Measurements from ENCODE around the gene WNK2. TPM values are rescaled to one million over a fixed set of nuclear protein-coding genes. Genes with fewer than 3 reads are reported as not detected.

Gene WNK2
- total RNA-seq, 2 experiments from 2014 or later = not detected

- no peak overlapping the region for H3K4me3 Mint-ChIP-seq
- ChIA-PET POLR2A (interaction anchor here (0.7 kb wide), 1 partner anchor 993 kb away, joined by 7 read pairs; no protein-coding TSS in a partner anchor), CTCF (interaction anchor here (0.7 to 1.5 kb wide), 3 partner anchors 23 to 152 kb away, joined by 3 to 4 read pairs (median 4); no protein-coding TSS in a partner anchor)
- H3K27ac Mint-ChIP-seq = no peak overlapping the region
- H3K9me3 Mint-ChIP-seq = no peaks in the 10 kb centered on the region
- peaks cover 8% of the 10 kb centered on the region for H3K4me1 Mint-ChIP-seq
- H3K27me3 Mint-ChIP-seq = peaks cover 3% of the 10 kb centered on the region
- DNase-seq = peak; percentile 5
- no peaks in the 10 kb centered on the region for H3K36me3 Mint-ChIP-seq (ENCODE audit: low read depth)
Measured at GRCh38 chr9:93295456-93296076, 111.6 kb downstream of the WNK2 start.

- Mint-ChIP-seq H3K9me3 (no peaks in the 10 kb centered on the region), H3K4me3 (no peak overlapping the region), H3K36me3 (ENCODE audit: low read depth) (no peaks in the 10 kb centered on the region), H3K27ac (peak overlapping the region; percentile 36), H3K27me3 (peaks cover 3% of the 10 kb centered on the region), H3K4me1 (peaks cover 9% of the 10 kb centered on the region)
- DNase-seq = peak; percentile 6
- CTCF ChIA-PET = no interaction called here
- POLR2A ChIA-PET = no interaction called here
Measured at GRCh38 chr9:93296889-93297480, 113.0 kb downstream of the WNK2 start.

- H3K27ac Mint-ChIP-seq = no peak overlapping the region
- ChIA-PET CTCF (interaction anchor here (0.6 to 1.2 kb wide), 2 partner anchors 14 to 214 kb away, joined by 3 read pairs; no protein-coding TSS in a partner anchor), POLR2A (no interaction called here)
- H3K4me3 Mint-ChIP-seq = no peak overlapping the region
- peaks cover 15% of the 10 kb centered on the region for H3K4me1 Mint-ChIP-seq
- no peaks in the 10 kb centered on the region for H3K36me3 Mint-ChIP-seq (ENCODE audit: low read depth)
- H3K9me3 Mint-ChIP-seq = no peaks in the 10 kb centered on the region
- H3K27me3 Mint-ChIP-seq = peaks cover 3% of the 10 kb centered on the region
- DNase-seq = no peak
Measured at GRCh38 chr9:93297659-93298497, 113.9 kb downstream of the WNK2 start.

GRCh38 chr9:93298498-93299417 lies 114.8 kb downstream of the WNK2 start:
- no peaks in the 10 kb centered on the region for H3K9me3 Mint-ChIP-seq
- no peak for DNase-seq
- H3K4me3 Mint-ChIP-seq = no peak overlapping the region
- H3K27ac Mint-ChIP-seq = no peak overlapping the region
- CTCF ChIA-PET = interaction anchor here (0.6 to 1.2 kb wide), 2 partner anchors 13 to 213 kb away, joined by 3 read pairs; no protein-coding TSS in a partner anchor
- no peaks in the 10 kb centered on the region for H3K36me3 Mint-ChIP-seq (ENCODE audit: low read depth)
- POLR2A ChIA-PET = no interaction called here
- peaks cover 3% of the 10 kb centered on the region for H3K27me3 Mint-ChIP-seq
- peaks cover 15% of the 10 kb centered on the region for H3K4me1 Mint-ChIP-seq

GRCh38 chr9:93299418-93300174 lies 115.7 kb downstream of the WNK2 start:
- CTCF ChIA-PET = no interaction called here
- POLR2A ChIA-PET = no interaction called here
- no peak for DNase-seq

GRCh38 chr9:93300175-93300572 lies 116.2 kb downstream of the WNK2 start:
- POLR2A ChIA-PET = no interaction called here
- Mint-ChIP-seq H3K9me3 (no peaks in the 10 kb centered on the region), H3K27ac (no peak overlapping the region)

More at GRCh38 chr9:93299418-93300174, 115.7 kb downstream of the WNK2 start:
- Mint-ChIP-seq H3K9me3 (no peaks in the 10 kb centered on the region), H3K27ac (no peak overlapping the region), H3K4me3 (no peak overlapping the region), H3K27me3 (no peaks in the 10 kb centered on the region), H3K4me1 (peaks cover 12% of the 10 kb centered on the region), H3K36me3 (ENCODE audit: low read depth) (no peaks in the 10 kb centered on the region)

GRCh38 chr9:93300585-93301081 lies 116.7 kb downstream of the WNK2 start:
- CTCF ChIA-PET = no interaction called here
- Mint-ChIP-seq H3K27me3 (no peaks in the 10 kb centered on the region), H3K4me3 (no peak overlapping the region), H3K27ac (no peak overlapping the region), H3K36me3 (ENCODE audit: low read depth) (no peaks in the 10 kb centered on the region), H3K4me1 (peaks cover 11% of the 10 kb centered on the region), H3K9me3 (no peaks in the 10 kb centered on the region)
- no peak for DNase-seq
- POLR2A ChIA-PET = no interaction called here

More at GRCh38 chr9:93300175-93300572, 116.2 kb downstream of the WNK2 start:
- peaks cover 11% of the 10 kb centered on the region for H3K4me1 Mint-ChIP-seq
- no peaks in the 10 kb centered on the region for H3K36me3 Mint-ChIP-seq (ENCODE audit: low read depth)
- no peak overlapping the region for H3K4me3 Mint-ChIP-seq
- H3K27me3 Mint-ChIP-seq = no peaks in the 10 kb centered on the region
- CTCF ChIA-PET = no interaction called here
- DNase-seq = no peak

GRCh38 chr9:93301291-93301811 lies 117.4 kb downstream of the WNK2 start:
- ChIA-PET CTCF (interaction anchor here (1.3 kb wide), 1 partner anchor 106 kb away, joined by 4 read pairs; no protein-coding TSS in a partner anchor), POLR2A (no interaction called here)
- peaks cover 11% of the 10 kb centered on the region for H3K4me1 Mint-ChIP-seq
- no peaks in the 10 kb centered on the region for H3K9me3 Mint-ChIP-seq
- H3K36me3 Mint-ChIP-seq (ENCODE audit: low read depth) = no peaks in the 10 kb centered on the region
- H3K27ac Mint-ChIP-seq = no peak overlapping the region
- no peak for DNase-seq
- no peaks in the 10 kb centered on the region for H3K27me3 Mint-ChIP-seq
- H3K4me3 Mint-ChIP-seq = no peak overlapping the region

GRCh38 chr9:93301911-93302541 lies 118.1 kb downstream of the WNK2 start:
- Mint-ChIP-seq H3K36me3 (ENCODE audit: low read depth) (no peaks in the 10 kb centered on the region), H3K4me3 (no peak overlapping the region), H3K4me1 (peaks cover 9% of the 10 kb centered on the region), H3K27ac (peak overlapping the region; percentile 71), H3K9me3 (no peaks in the 10 kb centered on the region), H3K27me3 (no peaks in the 10 kb centered on the region)
- DNase-seq = no peak
- CTCF ChIA-PET = interaction anchor here (1.0 to 1.3 kb wide), 2 partner anchors 12 to 107 kb away, joined by 3 to 4 read pairs; no protein-coding TSS in a partner anchor
- POLR2A ChIA-PET = interaction anchor here (0.6 kb wide), 1 partner anchor 72 kb away, joined by 6 read pairs; no protein-coding TSS in a partner anchor

GRCh38 chr9:93302586-93303257 lies 118.8 kb downstream of the WNK2 start:
- Mint-ChIP-seq H3K27ac (no peak overlapping the region), H3K36me3 (ENCODE audit: low read depth) (no peaks in the 10 kb centered on the region), H3K4me1 (peaks cover 7% of the 10 kb centered on the region), H3K4me3 (no peak overlapping the region), H3K9me3 (no peaks in the 10 kb centered on the region), H3K27me3 (no peaks in the 10 kb centered on the region)
- CTCF ChIA-PET = interaction anchor here (1.0 to 1.3 kb wide), 2 partner anchors 13 to 108 kb away, joined by 3 to 4 read pairs; no protein-coding TSS in a partner anchor
- POLR2A ChIA-PET = interaction anchor here (0.6 kb wide), 1 partner anchor 73 kb away, joined by 6 read pairs; no protein-coding TSS in a partner anchor
- DNase-seq = peak; percentile 74
